SK-N-SH treated with all-trans-retinoic acid at 6 μM for 48 hours (cell line): ENCODE data around the gene OSCP1.

ENCODE experiments used
- GLIS3 ChIP-seq: fragments of 250-450 bp; sonication (Bioruptor Pico); IDR thresholded peaks from 2 replicates; pipeline ENCODE4 v1.5.0; 2020; ENCODE audit warnings: mild to moderate bottlenecking, moderate library complexity
- TF ChIP-seq, protein P1 (sequence below): fragments of 250-450 bp; sonication (Bioruptor Pico); IDR thresholded peaks from 2 replicates; pipeline ENCODE4 v1.8.0; 2020; ENCODE audit warnings: mild to moderate bottlenecking, moderate library complexity, borderline replicate concordance
- TF ChIP-seq, protein P2 (sequence below): fragments of 250-450 bp; sonication (Bioruptor Pico); IDR thresholded peaks from 2 replicates; pipeline ENCODE4 v1.8.0; 2021; ENCODE audit warnings: low read depth, mild to moderate bottlenecking, moderate library complexity, borderline replicate concordance

DNA sequence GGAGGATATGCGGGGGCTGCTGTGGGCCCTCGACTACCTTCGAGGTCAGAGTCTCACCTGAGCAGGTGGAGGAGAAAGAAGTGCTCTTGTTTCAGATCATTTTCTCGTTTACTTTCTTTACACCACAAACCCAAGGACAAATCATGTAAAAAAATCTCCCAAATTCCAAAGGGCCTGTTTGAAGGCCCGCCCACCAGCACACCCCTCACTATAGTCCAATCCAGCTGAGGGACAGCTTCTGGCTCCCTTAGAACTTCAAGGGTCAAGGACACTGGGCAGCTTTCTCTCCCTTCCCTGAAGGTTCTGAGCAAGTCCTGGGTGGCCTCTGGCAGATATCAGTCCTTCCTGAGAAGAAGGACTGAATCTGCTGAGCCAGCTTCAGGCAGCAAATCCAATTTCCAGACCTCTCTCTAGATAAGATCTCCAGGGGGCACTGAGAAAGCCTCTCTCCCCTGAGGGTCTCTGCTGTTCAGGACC, 70.1 kb downstream of the OSCP1 start:
- no peak for TF ChIP-seq GLIS3 (CRISPR knock-in tag)
- TF ChIP-seq, protein P1, sequence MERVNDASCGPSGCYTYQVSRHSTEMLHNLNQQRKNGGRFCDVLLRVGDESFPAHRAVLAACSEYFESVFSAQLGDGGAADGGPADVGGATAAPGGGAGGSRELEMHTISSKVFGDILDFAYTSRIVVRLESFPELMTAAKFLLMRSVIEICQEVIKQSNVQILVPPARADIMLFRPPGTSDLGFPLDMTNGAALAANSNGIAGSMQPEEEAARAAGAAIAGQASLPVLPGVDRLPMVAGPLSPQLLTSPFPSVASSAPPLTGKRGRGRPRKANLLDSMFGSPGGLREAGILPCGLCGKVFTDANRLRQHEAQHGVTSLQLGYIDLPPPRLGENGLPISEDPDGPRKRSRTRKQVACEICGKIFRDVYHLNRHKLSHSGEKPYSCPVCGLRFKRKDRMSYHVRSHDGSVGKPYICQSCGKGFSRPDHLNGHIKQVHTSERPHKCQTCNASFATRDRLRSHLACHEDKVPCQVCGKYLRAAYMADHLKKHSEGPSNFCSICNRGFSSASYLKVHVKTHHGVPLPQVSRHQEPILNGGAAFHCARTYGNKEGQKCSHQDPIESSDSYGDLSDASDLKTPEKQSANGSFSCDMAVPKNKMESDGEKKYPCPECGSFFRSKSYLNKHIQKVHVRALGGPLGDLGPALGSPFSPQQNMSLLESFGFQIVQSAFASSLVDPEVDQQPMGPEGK (CRISPR knock-in tag), result no peak
- TF ChIP-seq, protein P2, sequence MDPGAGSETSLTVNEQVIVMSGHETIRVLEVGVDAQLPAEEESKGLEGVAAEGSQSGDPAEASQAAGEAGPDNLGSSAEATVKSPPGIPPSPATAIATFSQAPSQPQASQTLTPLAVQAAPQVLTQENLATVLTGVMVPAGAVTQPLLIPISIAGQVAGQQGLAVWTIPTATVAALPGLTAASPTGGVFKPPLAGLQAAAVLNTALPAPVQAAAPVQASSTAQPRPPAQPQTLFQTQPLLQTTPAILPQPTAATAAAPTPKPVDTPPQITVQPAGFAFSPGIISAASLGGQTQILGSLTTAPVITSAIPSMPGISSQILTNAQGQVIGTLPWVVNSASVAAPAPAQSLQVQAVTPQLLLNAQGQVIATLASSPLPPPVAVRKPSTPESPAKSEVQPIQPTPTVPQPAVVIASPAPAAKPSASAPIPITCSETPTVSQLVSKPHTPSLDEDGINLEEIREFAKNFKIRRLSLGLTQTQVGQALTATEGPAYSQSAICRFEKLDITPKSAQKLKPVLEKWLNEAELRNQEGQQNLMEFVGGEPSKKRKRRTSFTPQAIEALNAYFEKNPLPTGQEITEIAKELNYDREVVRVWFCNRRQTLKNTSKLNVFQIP, result no peak
